ENCODE measurements around the gene ZNF423.

Gene ZNF423

GRCh38 chr16:49675413-49675812 lies 180.5 kb downstream of the ZNF423 start:
- DNase-seq (ENCODE audit: low read depth, low spot score), result no peak
- no peak for TF ChIP-seq CTCF (IDR thresholded peaks at IDR 0.05; ENCODE audit: insufficient read depth, low read length, missing control alignments)
- CTCF ChIA-PET, result no interaction called here
- POLR2A ChIA-PET, result no interaction called here
- H3K4me3 ChIP-seq (ENCODE audit: low read depth, low read length), result no peak overlapping the region

- H3K4me3 ChIP-seq (ENCODE audit: low read depth, low read length), result no peak overlapping the region
- CTCF ChIA-PET, result no interaction called here
- POLR2A ChIA-PET, result no interaction called here
- TF ChIP-seq CTCF (IDR thresholded peaks at IDR 0.05; ENCODE audit: insufficient read depth, low read length, missing control alignments), result no peak
- DNase-seq (ENCODE audit: low read depth, low spot score), result no peak
Observed at GRCh38 chr16:49674990-49675389, 180.9 kb downstream of the ZNF423 start.

GRCh38 chr16:49674351-49674851 lies 181.5 kb downstream of the ZNF423 start:
- TF ChIP-seq CTCF (IDR thresholded peaks at IDR 0.05; ENCODE audit: insufficient read depth, low read length, missing control alignments), result no peak
- DNase-seq (ENCODE audit: low read depth, low spot score), result no peak
- H3K4me3 ChIP-seq (ENCODE audit: low read depth, low read length), result no peak overlapping the region
- POLR2A ChIA-PET, result no interaction called here
- CTCF ChIA-PET, result no interaction called here

- ChIA-PET POLR2A (no interaction called here), CTCF (no interaction called here)
- no peak for DNase-seq (ENCODE audit: low read depth, low spot score)
- H3K4me3 ChIP-seq (ENCODE audit: low read depth, low read length), result no peak overlapping the region
- no peak for TF ChIP-seq CTCF (IDR thresholded peaks at IDR 0.05; ENCODE audit: insufficient read depth, low read length, missing control alignments)
Observed at GRCh38 chr16:49673442-49673841, 182.5 kb downstream of the ZNF423 start.

GRCh38 chr16:49672753-49673152 lies 183.2 kb downstream of the ZNF423 start:
- CTCF ChIA-PET, result no interaction called here
- H3K4me3 ChIP-seq (ENCODE audit: low read depth, low read length), result no peak overlapping the region
- POLR2A ChIA-PET, result no interaction called here
- TF ChIP-seq CTCF (IDR thresholded peaks at IDR 0.05; ENCODE audit: insufficient read depth, low read length, missing control alignments), result no peak
- DNase-seq (ENCODE audit: low read depth, low spot score), result no peak

GRCh38 chr16:49671333-49671732 lies 184.6 kb downstream of the ZNF423 start:
- no peak for TF ChIP-seq CTCF (IDR thresholded peaks at IDR 0.05; ENCODE audit: insufficient read depth, low read length, missing control alignments)
- H3K4me3 ChIP-seq (ENCODE audit: low read depth, low read length), result no peak overlapping the region
- no peak for DNase-seq (ENCODE audit: low read depth, low spot score)
- ChIA-PET CTCF (no interaction called here), POLR2A (no interaction called here)

All from AG04449 (cell line).